HepG2 (cell line): Measurements from ENCODE around the gene TNFRSF6B. TPM values are rescaled to one million over a fixed set of nuclear protein-coding genes. Genes with fewer than 3 reads are reported as not detected.

Source experiments
- ARID2 ChIP-seq: sonication (generic); formaldehyde crosslinking; IDR thresholded peaks from 2 replicates; pipeline ENCODE4 v1.8.1; 2022; ENCODE audit warnings: mild to moderate bottlenecking, missing genetic modification reagents, borderline replicate concordance
- PHF5A ChIP-seq: IDR thresholded peaks from one replicate; pipeline ENCODE4 v1.6.1; 2018; ENCODE audit warnings: low read depth, missing genetic modification reagents; ENCODE audit not compliant: unreplicated experiment
- RFX5 ChIP-seq: IDR thresholded peaks from 2 replicates; pipeline ENCODE4 v1.6.1; 2011; ENCODE audit warnings: low read depth, low read length, improper control_type of control experiment
- SIN3B ChIP-seq: fragments of 150-350 bp; IDR thresholded peaks from 2 replicates; pipeline ENCODE4 v1.6.1; 2014; ENCODE audit warnings: low read length
- TFDP1 ChIP-seq: IDR thresholded peaks from 2 replicates; pipeline ENCODE4 v1.6.1; 2016; ENCODE audit warnings: missing compliant biosample characterization, missing genetic modification reagents, borderline replicate concordance
- TMF1 ChIP-seq: sonication (generic); formaldehyde crosslinking; IDR thresholded peaks from 2 replicates; pipeline ENCODE4 v1.8.1; 2022; ENCODE audit warnings: low read depth, missing genetic modification reagents
- TRIM24 ChIP-seq: sonication (generic); formaldehyde crosslinking; IDR thresholded peaks from 2 replicates; pipeline ENCODE4 v1.8.0; 2022; ENCODE audit warnings: mild to moderate bottlenecking, missing genetic modification reagents
- ZBTB7A ChIP-seq: sonication (generic); formaldehyde crosslinking; IDR thresholded peaks from 2 replicates; pipeline ENCODE4 v1.8.0; 2022; ENCODE audit warnings: mild to moderate bottlenecking, missing genetic modification reagents
- ZFP82 ChIP-seq: sonication (generic); formaldehyde crosslinking; IDR thresholded peaks from 2 replicates; pipeline ENCODE4 v1.5.1; 2020; ENCODE audit warnings: mild to moderate bottlenecking, missing genetic modification reagents, borderline replicate concordance
- ZHX2 ChIP-seq, 2 experiments: sonication (generic) in 1 of 2; formaldehyde crosslinking in 1 of 2; IDR thresholded peaks; 2 replicates each; pipeline versions ENCODE4 v1.6.1 to v1.9.0; 2014 to 2022; ENCODE audit warnings: antibody characterized with exemption in 1 of 2, borderline replicate concordance in 1 of 2, inconsistent platforms in 1 of 2, low read depth in 1 of 2, missing genetic modification reagents in 1 of 2
- ZNF414 ChIP-seq: sonication (generic); formaldehyde crosslinking; IDR thresholded peaks from 2 replicates; pipeline ENCODE4 v1.5.0; 2020; ENCODE audit warnings: missing genetic modification reagents
- ZNF562 ChIP-seq: sonication (generic); formaldehyde crosslinking; IDR thresholded peaks from 2 replicates; pipeline ENCODE4 v1.8.0; 2022; ENCODE audit warnings: missing genetic modification reagents, borderline replicate concordance
- ZNF619 ChIP-seq: sonication (generic); formaldehyde crosslinking; IDR thresholded peaks from 2 replicates; pipeline ENCODE4 v1.4.0; 2020; ENCODE audit warnings: mild to moderate bottlenecking, missing genetic modification reagents
- ZNF772 ChIP-seq: sonication (generic); formaldehyde crosslinking; IDR thresholded peaks from 2 replicates; pipeline ENCODE4 v1.5.0; 2020; ENCODE audit warnings: mild to moderate bottlenecking, missing genetic modification reagents
- ZNF776 ChIP-seq: sonication (generic); formaldehyde crosslinking; IDR thresholded peaks from 2 replicates; pipeline ENCODE4 v1.4.0; 2020; ENCODE audit warnings: mild to moderate bottlenecking, missing genetic modification reagents
- ZNF883 ChIP-seq: sonication (generic); formaldehyde crosslinking; IDR thresholded peaks from 2 replicates; pipeline ENCODE4 v1.5.1; 2020; ENCODE audit warnings: mild to moderate bottlenecking, missing genetic modification reagents; ENCODE audit errors: not compliant biosample characterization
- polyA plus RNA-seq, 8 experiments: library from polyadenylated mRNA; depleted of rRNA in 3 of 8; stranded (reverse) in 7 of 8; unstranded in 1 of 8; fragments of >200 nt; fragmentation: Illumina TruSeq in 4 of 8; extraction: Trizol in 4 of 8; gene quantifications; 2 replicates each; pipeline versions ENCODE4 v1.2.1 to v1.2.3, GENCODE V29; 2011 to 2016; ENCODE audit warnings: low read depth in 4 of 8, missing spikeins in 1 of 8, mixed read lengths in 1 of 8; ENCODE audit not compliant: insufficient read depth in 1 of 8
- total RNA-seq, 5 experiments: library from RNA; depleted of rRNA; stranded (reverse); fragments of >200 nt; fragmentation: Illumina TruSeq; extraction: Trizol; gene quantifications; 2 replicates each; pipeline ENCODE4 v1.2.3, GENCODE V29; 2016; ENCODE audit warnings: low read depth in 1 of 5
- TF ChIP-seq, protein P1 (sequence below): sonication (generic); formaldehyde crosslinking; IDR thresholded peaks from 2 replicates; pipeline ENCODE4 v1.4.0; 2020; ENCODE audit warnings: mild to moderate bottlenecking, missing genetic modification reagents
- TF ChIP-seq, protein P2 (sequence below): sonication (generic); formaldehyde crosslinking; IDR thresholded peaks from 2 replicates; pipeline ENCODE4 v1.4.0; 2020; ENCODE audit warnings: missing genetic modification reagents
- TF ChIP-seq, protein P3 (sequence below): sonication (generic); formaldehyde crosslinking; IDR thresholded peaks from 2 replicates; pipeline ENCODE4 v1.8.1; 2023; ENCODE audit warnings: mild to moderate bottlenecking, missing genetic modification reagents

Gene TNFRSF6B
- total and polyA plus RNA-seq, 2 of the 13 experiments (the other 11 are each of a cell fraction or from before 2014, with no cell fraction given) = 0.24 TPM; not detected in 1

DNA sequence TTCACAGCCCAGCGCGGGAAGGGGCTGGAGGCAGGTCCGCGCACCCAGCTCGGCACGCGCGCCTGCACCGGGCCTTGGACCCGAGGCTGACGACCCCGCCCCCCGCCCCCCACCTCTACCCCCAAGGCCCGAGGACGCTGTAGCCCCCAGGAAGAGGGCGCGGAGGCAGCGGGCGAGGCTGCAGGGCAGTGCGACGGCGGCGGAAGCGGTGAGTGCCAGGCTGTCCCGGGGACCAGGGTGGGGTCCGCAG lies 41.2 kb downstream of the TNFRSF6B start (continued):
- TF ChIP-seq ZHX2 (IDR thresholded peaks at IDR 0.05; ENCODE audit: low read depth) = no peak
- TF ChIP-seq ZHX2 (CRISPR knock-in tag; IDR thresholded peaks at IDR 0.05; ENCODE audit: borderline replicate concordance) = no peak
- TF ChIP-seq, protein P1, sequence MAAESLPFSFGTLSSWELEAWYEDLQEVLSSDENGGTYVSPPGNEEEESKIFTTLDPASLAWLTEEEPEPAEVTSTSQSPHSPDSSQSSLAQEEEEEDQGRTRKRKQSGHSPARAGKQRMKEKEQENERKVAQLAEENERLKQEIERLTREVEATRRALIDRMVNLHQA (CRISPR knock-in tag) = no peak
- 0 out of 2 replicates have a peak, but pooled peaks have one; percentile 94 for TF ChIP-seq TMF1 (CRISPR knock-in tag)
- no peak for TF ChIP-seq ZFP82
- 0 out of 2 replicates have a peak, but pooled peaks have one; percentile 2 for TF ChIP-seq ZNF776
- TF ChIP-seq, protein P2, sequence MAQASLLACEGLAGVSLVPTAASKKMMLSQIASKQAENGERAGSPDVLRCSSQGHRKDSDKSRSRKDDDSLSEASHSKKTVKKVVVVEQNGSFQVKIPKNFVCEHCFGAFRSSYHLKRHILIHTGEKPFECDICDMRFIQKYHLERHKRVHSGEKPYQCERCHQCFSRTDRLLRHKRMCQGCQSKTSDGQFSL (CRISPR knock-in tag) = no peak
- TF ChIP-seq ZNF772 (CRISPR knock-in tag) = 0 out of 2 replicates have a peak, but pooled peaks have one; percentile 79
- TF ChIP-seq, protein P3, sequence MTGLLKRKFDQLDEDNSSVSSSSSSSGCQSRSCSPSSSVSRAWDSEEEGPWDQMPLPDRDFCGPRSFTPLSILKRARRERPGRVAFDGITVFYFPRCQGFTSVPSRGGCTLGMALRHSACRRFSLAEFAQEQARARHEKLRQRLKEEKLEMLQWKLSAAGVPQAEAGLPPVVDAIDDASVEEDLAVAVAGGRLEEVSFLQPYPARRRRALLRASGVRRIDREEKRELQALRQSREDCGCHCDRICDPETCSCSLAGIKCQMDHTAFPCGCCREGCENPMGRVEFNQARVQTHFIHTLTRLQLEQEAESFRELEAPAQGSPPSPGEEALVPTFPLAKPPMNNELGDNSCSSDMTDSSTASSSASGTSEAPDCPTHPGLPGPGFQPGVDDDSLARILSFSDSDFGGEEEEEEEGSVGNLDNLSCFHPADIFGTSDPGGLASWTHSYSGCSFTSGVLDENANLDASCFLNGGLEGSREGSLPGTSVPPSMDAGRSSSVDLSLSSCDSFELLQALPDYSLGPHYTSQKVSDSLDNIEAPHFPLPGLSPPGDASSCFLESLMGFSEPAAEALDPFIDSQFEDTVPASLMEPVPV (CRISPR knock-in tag) = 0 out of 2 replicates have a peak, but pooled peaks have one; percentile 13
- TF ChIP-seq RFX5 = no peak
- no peak for TF ChIP-seq ZNF883 (CRISPR knock-in tag)
- TF ChIP-seq ZBTB7A = peak; percentile 72
- no peak for TF ChIP-seq TRIM24 (CRISPR knock-in tag)
- TF ChIP-seq PHF5A (CRISPR knock-in tag) = peak; percentile 96
- TF ChIP-seq TFDP1 = peak; percentile 97
- no peak for TF ChIP-seq ZNF414 (CRISPR knock-in tag)
- TF ChIP-seq SIN3B = no peak
- TF ChIP-seq ZNF619 (CRISPR knock-in tag) = no peak
- no peak for TF ChIP-seq ZNF562
- no peak; the same call in 1 of the 2 replicates for TF ChIP-seq ARID2
